GM21367 (cell line): ENCODE data around the gene DCDC2.
A peak's percentile ranks its signal among the peaks of the same experiment; 100 is the strongest.
"Not testable (repeated sequence)": the region's sequence is repeated elsewhere in the genome, so short reads cannot be mapped to it uniquely, and the experiment has no call there.

Experiments used
- ATAC-seq: cut with Tn5 transposase; IDR thresholded peaks from one replicate; pipeline ENCODE4 v1.9.1; 2021; ENCODE audit not compliant: unreplicated experiment

The DCDC2 gene

GRCh38 chr6:24357336-24358218 is at the start of gene DCDC2:
Gene DCDC2 (minus strand): TSS chr6:24358059. CDS start chr6:24357750, 309 bp downstream.
- ATAC-seq = no peak

DNA sequence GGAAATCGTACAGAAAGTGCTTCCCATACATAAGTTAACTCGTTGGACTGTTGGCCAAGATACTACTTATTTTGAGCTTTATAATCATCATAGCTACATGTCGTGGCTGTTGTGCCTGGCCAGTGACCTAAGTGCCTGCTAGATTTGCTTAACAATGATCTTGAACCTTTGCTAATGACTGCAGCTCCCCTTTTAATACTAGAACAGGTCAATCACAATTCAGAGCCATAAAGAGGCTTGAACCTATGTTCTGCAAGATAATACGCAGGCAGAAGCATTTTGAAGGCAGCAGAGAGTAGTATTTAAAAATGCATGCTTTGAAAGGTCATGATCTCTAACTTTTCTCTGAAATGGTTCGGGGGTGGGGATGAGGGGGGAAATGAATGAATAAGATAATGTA is 47.4 kb upstream of the DCDC2 start:
- ATAC-seq = no peak

DNA sequence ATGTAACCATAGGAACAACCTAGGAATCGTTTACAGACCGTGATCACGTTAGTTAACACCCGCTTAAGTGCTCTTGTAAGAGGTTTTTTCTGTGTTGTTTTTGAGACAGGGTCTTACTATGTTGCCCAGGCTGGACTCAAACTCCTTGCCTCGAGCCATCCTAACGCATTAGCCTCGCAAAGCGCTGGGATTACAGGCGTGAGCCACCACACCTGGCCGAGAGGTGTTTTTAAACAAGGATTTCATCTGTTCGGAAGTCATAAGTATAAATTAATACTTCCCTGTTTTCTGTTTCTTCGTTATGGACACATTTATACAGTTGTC is 45.6 kb upstream of the DCDC2 start:
- no peak for ATAC-seq

DNA sequence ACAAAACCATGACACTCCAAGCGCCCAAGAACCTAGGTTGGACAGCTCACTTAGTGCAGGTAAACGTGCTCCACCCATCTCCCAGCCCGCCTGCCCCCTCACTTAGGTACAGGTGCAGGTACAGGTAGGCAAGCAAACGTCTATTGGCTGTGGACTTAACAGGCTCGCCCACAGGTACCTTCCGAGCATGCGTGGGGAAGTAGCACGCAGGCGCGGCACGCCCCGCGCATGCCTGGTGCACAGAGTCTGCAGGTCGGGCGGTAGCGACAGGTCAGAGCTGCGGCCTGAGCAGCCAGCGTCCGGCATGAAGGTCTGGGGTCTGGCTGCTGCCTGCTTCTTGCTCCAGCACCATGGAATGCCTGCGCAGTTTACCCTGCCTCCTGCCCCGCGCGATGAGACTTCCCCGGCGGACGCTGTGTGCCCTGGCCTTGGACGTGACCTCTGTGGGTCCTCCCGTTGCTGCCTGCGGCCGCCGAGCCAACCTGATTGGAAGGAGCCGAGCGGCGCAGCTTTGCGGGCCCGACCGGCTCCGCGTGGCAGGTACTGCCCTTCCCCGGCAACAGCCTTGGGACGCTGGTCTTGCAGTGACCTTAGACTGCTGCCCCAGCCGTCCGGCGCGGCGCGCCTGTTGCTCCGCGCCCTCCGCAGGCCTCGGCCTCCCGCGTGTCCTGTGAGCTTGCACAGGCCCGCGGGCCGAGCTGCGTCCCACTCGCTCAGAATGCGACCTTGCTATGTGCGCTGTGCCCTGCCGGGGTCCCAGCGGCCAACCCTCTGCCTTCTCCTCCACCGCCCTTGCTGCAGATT is 45.0 kb upstream of the DCDC2 start, which contains the start of gene MRS2:
TSS of gene MRS2 (plus strand) at position 240 of the 804 bp plus-strand sequence. CDS start at position 351, 111 bp downstream.
- ATAC-seq = peak; percentile 96

DNA sequence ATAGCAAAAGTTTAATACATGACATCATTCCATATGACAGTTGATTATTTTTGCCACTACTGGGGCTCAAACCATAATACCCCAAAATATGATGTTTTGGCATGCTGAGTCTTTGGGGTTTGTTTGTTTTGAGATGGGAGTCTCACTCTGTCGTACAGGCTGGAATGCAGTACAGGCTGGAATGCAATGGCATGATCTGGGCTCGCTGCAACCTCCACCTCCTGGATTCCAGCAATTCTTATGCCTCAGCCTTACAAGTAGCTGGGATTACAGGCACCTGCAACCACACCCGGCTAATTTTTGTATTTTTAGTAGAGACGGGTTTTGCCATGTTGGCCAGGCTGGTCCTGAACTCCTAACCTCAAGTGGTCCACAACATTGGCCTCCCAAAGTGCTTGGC is 43.6 kb upstream of the DCDC2 start:
- no peak for ATAC-seq

DNA sequence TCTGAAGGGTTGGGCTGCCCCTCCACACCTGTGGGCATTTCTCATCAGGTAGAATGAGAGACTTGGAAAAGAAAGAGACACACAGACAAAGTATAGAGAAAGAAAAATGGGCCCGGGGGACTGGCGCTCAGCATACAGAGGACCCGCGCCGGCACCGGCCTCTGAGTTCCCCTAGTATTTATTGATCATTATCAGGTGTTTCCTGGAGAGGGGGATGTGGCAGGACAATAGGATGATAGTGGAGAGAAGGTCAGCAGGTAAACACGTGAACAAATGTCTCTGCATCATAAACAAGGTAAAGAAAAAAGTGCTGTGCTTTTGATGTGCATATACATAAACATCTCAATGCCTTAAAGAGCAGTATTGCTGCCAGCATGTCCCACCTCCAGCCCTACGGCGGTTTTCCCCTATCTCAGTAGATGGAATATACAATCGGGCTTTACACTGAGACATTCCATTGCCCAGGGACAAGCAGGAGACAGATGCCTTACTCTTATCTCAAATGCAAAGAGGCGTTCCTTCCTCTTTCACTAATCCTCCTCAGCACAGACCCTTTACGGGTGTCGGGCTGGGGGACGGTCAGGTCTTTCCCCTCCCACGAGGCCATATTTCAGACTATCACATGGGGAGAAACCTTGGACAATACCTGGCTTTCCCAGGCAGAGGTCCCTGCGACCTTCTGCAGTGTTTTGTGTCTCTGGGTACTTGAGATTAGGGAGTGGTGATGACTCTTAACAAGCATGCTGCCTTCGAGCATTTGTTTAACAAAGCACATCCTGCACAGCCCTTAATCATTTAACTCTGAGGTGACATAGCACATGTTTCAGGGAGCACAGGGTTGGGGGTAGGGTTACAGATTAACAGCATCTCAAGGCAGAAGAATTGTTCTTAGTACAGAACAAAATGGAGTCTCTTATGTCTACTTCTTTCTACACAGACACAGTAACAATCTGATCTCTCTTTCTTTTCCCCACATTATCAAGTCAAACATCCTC is 42.5 kb upstream of the DCDC2 start:
- ATAC-seq = not testable (repeated sequence)

- ATAC-seq = no peak
Measured at GRCh38 chr6:24397631-24398030, 39.8 kb upstream of the DCDC2 start.

DNA sequence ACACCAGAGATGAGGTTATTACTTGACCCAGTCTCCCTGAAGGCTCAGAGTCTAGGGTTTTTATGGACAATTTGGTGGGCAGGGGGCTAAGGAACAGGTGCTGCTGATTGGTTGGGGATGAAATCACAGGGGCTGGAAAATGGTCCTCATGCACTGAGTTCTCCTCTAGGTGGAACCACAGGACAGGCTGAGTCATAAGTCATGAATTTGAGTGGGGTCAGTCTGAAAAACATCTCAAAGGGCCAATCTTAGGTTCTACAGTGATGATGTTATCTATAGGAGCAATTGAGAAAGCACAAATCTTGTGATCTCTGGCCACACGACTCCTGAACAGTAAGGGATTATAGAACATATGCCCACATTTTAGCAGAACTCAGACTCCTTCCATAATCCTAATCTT is 39.0 kb upstream of the DCDC2 start:
- ATAC-seq = no peak

DNA sequence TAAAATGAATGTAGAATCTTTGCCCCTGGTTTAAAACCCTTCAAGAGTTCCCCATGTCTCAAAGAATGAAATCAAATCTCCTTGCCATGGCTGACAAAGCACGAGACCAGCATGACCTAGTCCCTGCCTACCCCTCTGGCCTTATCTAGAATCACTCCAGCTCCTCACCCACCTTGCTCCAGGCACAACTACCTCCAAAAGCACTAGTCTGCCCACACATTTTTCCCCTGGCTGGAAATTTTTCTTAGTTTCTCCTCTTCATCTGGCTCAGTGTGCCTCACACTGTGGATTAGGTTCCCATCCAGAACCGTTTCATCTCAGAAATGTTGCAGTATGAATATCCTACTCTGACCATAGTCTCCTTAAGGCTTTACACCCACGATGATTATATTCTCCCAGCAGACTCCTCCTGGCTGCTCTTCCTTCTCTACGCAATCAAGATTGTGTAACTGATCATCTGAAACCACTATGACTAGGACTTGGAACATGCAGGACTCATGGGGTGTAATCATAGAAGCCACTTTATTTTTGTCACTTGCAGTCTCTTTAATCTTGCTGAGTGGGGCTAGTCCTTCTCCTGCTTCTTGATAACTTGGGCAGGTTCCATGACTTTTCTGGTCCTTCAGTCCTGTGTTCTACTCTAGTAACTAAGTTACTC is 37.0 kb upstream of the DCDC2 start:
- no peak for ATAC-seq

- ATAC-seq = no peak
Measured at GRCh38 chr6:24394061-24394779, 36.4 kb upstream of the DCDC2 start.

DNA sequence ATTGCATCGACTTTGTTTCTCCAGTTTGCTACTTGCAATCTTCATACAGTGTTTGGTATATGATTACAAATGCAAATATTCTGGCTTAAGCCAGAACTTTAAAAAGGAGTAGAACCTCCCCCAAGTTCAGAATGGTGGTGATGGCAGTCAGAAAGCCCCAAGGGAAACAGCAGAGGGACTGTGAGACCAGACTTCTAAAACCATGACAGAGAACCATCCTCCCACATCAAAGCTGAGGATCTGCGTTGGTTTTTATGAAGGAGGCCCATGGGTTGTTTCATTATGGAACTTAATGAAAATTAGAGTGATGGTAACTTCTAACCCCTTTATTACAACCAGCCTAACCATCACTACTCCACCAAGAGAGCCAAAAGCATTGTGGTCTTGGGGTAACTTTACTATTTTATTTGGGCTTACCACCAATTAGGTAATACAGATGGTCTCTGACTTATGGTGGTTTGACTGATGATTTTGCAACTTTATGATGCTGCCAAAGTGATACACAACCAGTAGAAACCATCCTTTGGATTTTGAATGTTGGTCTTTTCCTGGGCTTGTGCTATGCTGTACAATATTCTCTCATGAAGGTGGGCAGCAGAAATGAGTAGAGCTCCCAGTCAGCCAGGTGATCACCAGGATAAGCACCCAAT is 34.0 kb upstream of the DCDC2 start:
- ATAC-seq = peak; percentile 85

GRCh38 chr6:24391208-24391607 is 33.3 kb upstream of the DCDC2 start:
- ATAC-seq = no peak

- ATAC-seq = no peak
Measured at GRCh38 chr6:24387818-24388217, 30.0 kb upstream of the DCDC2 start.

GRCh38 chr6:24385536-24386269 is 27.8 kb upstream of the DCDC2 start:
- ATAC-seq = no peak

GRCh38 chr6:24384369-24385130 is 26.7 kb upstream of the DCDC2 start:
- not testable (repeated sequence) for ATAC-seq

- not testable (repeated sequence) for ATAC-seq
Measured at GRCh38 chr6:24382891-24383494, 25.1 kb upstream of the DCDC2 start.

- no peak for ATAC-seq
Measured at GRCh38 chr6:24382220-24382540, 24.3 kb upstream of the DCDC2 start.
